ENCODE data around the gene GRIN1. TPM values are rescaled to one million over a fixed set of nuclear protein-coding genes. Genes with fewer than 3 reads are reported as not detected.

The GRIN1 gene
- total RNA-seq, 6 experiments from 2014 or later = not detected

- DNase-seq = no peak
- H3K4me3 ChIP-seq = peak overlapping the region; percentile 54 to 73 (median 57)
- peak overlapping the region; percentile 56 to 71 (median 60) for H3K27ac ChIP-seq
- WGBS (ENCODE audit: insufficient coverage, low coverage, low lambda C conversion rate, missing lambda C conversion rate) = 0% methylated on average over 1 of the region's 11 CpGs
- no peaks in the 10 kb centered on the region for H3K27me3 ChIP-seq
- no peaks in the 10 kb centered on the region for H3K9me3 ChIP-seq
- intact Hi-C loops (cut with DNase I) = no loop called here
- no peak for TF ChIP-seq POLR2A (IDR thresholded peaks at IDR 0.05)
- no peaks in the 10 kb centered on the region for H3K36me3 ChIP-seq
- H3K4me1 ChIP-seq = peaks cover 0 to 79% (median 30%) of the 10 kb centered on the region in 4 donors
- peak in 1 of 4 donors; percentile 0 for ATAC-seq
Measured at GRCh38 chr9:137198902-137199283, 59.9 kb downstream of the GRIN1 start.

- intact Hi-C loops (cut with DNase I) = no loop called here
Measured at GRCh38 chr9:137199411-137200121, 60.6 kb downstream of the GRIN1 start.

GRCh38 chr9:137200311-137201204 is 61.6 kb downstream of the GRIN1 start, which contains the start of gene TPRN:
TSS of gene TPRN (minus strand) at chr9:137200741. CDS start at chr9:137200711, 30 bp downstream.
- intact Hi-C loops (cut with DNase I) = no loop called here
- H3K4me1 ChIP-seq = peaks cover 0 to 73% (median 27%) of the 10 kb centered on the region in 4 donors
- no CpG with 5 or more reads among the region's 118 CpGs for WGBS (ENCODE audit: insufficient coverage, low coverage, low lambda C conversion rate, missing lambda C conversion rate)
- no peak for TF ChIP-seq CTCF (IDR thresholded peaks at IDR 0.05)
- peak; percentile 99 for TF ChIP-seq POLR2A (IDR thresholded peaks at IDR 0.05)
- peak within 1 kb of the TSS; percentile 54 to 73 (median 57) for H3K4me3 ChIP-seq
- H3K9me3 ChIP-seq = no peaks in the 10 kb centered on the region
- DNase-seq = peak; percentile 99 to 100 (median 100)
- no peaks in the 10 kb centered on the region for H3K36me3 ChIP-seq
- peak within 1 kb of the TSS; percentile 18 to 84 (median 74) for H3K27ac ChIP-seq
- no peaks in the 10 kb centered on the region for H3K27me3 ChIP-seq
- peak; percentile 81 to 95 (median 88) for ATAC-seq

More at GRCh38 chr9:137199411-137200121, 60.6 kb downstream of the GRIN1 start:
- ATAC-seq (no peak), DNase-seq (no peak)
- no peak for TF ChIP-seq POLR2A (IDR thresholded peaks at IDR 0.05)
- TF ChIP-seq CTCF (IDR thresholded peaks at IDR 0.05) = no peak
- peaks cover 0 to 79% (median 30%) of the 10 kb centered on the region in 4 donors for H3K4me1 ChIP-seq
- no peaks in the 10 kb centered on the region for H3K36me3 ChIP-seq
- H3K9me3 ChIP-seq = no peaks in the 10 kb centered on the region
- WGBS (ENCODE audit: insufficient coverage, low coverage, low lambda C conversion rate, missing lambda C conversion rate) = 9% methylated on average over 8 of the region's 51 CpGs
- H3K4me3 ChIP-seq = peak overlapping the region; percentile 54 to 73 (median 57)
- no peaks in the 10 kb centered on the region for H3K27me3 ChIP-seq
- peak overlapping the region; percentile 56 to 71 (median 60) for H3K27ac ChIP-seq

- ATAC-seq = no peak
- Histone ChIP-seq H3K36me3 (no peaks in the 10 kb centered on the region), H3K27me3 (no peaks in the 10 kb centered on the region), H3K9me3 (no peaks in the 10 kb centered on the region), H3K27ac (peak overlapping the region; percentile 18 to 84 (median 74)), H3K4me3 (peak overlapping the region; percentile 35 to 73 (median 48)), H3K4me1 (peaks cover 0 to 69% (median 25%) of the 10 kb centered on the region in 4 donors)
- no peak for DNase-seq
- intact Hi-C loops (cut with DNase I) = no loop called here
- TF ChIP-seq POLR2A (IDR thresholded peaks at IDR 0.05) (no peak), CTCF (IDR thresholded peaks at IDR 0.05) (no peak)
- 14% methylated on average over 11 of the region's 23 CpGs for WGBS (ENCODE audit: insufficient coverage, low coverage, low lambda C conversion rate, missing lambda C conversion rate)
Measured at GRCh38 chr9:137201205-137201868, 62.4 kb downstream of the GRIN1 start.

Data from right lobe of liver (tissue), 6 donors.